Loucy (cell line): ENCODE measurements around the gene SPATA31D1.

Experiments
- H2AFZ ChIP-seq: fragments of 200-600 bp; sonication (generic); 2 replicates; pipeline ENCODE4 v1.6.0; 2016; ENCODE audit warnings: antibody characterized with exemption, mild to moderate bottlenecking, low read length, moderate library complexity
- H3F3A ChIP-seq: fragments of 200-600 bp; 2 replicates; pipeline ENCODE4 v1.6.0; 2016; ENCODE audit warnings: antibody characterized with exemption, low read depth, mild to moderate bottlenecking
- H3K27me3 ChIP-seq: fragments of 200-600 bp; sonication (generic); 2 replicates; pipeline ENCODE4 v1.6.1; 2014; ENCODE audit warnings: low read length, mild to moderate bottlenecking; ENCODE audit not compliant: insufficient read depth, poor library complexity, severe bottlenecking
- H3K36me3 ChIP-seq: fragments of 200-600 bp; sonication (generic); 2 replicates; pipeline ENCODE4 v1.6.1; 2016; ENCODE audit warnings: low read length; ENCODE audit not compliant: insufficient read depth
- H3K4me1 ChIP-seq: fragments of 200-600 bp; sonication (generic); 2 replicates; pipeline ENCODE4 v1.5.1; 2014; ENCODE audit warnings: low read length, mild to moderate bottlenecking; ENCODE audit not compliant: insufficient read depth, poor library complexity, severe bottlenecking
- H3K4me2 ChIP-seq: fragments of 200-600 bp; sonication (generic); 2 replicates; pipeline ENCODE4 v1.6.0; 2014; ENCODE audit warnings: antibody characterized with exemption, low read length, low read depth, mild to moderate bottlenecking; ENCODE audit not compliant: poor library complexity, severe bottlenecking
- H3K4me3 ChIP-seq: fragments of 200-600 bp; sonication (generic); 2 replicates; pipeline ENCODE4 v1.5.1; 2014; ENCODE audit warnings: low read length, mild to moderate bottlenecking, mixed read lengths; ENCODE audit not compliant: poor library complexity, severe bottlenecking
- H3K79me2 ChIP-seq: fragments of 200-600 bp; sonication (generic); 2 replicates; pipeline ENCODE4 v1.6.1; 2014; ENCODE audit warnings: low read length; ENCODE audit not compliant: insufficient read depth
- H3K9ac ChIP-seq: fragments of 200-600 bp; sonication (generic); 2 replicates; pipeline ENCODE4 v1.6.0; 2014; ENCODE audit warnings: mild to moderate bottlenecking, low read depth, low read length, moderate library complexity; ENCODE audit not compliant: poor library complexity, severe bottlenecking
- H3K9me2 ChIP-seq: fragments of 200-600 bp; sonication (generic); replicated peaks from 2 replicates; pipeline ENCODE4 v1.6.1; 2016; ENCODE audit warnings: low read depth, low read length, mixed read lengths
- H3K9me3 ChIP-seq: fragments of 200-600 bp; sonication (generic); 2 replicates; pipeline ENCODE4 v1.6.1; 2014; ENCODE audit warnings: mild to moderate bottlenecking, antibody characterized with exemption, low read length, low read depth; ENCODE audit not compliant: insufficient read depth
- H4K20me1 ChIP-seq: fragments of 200-600 bp; sonication (generic); 2 replicates; pipeline ENCODE4 v1.6.0; 2014; ENCODE audit warnings: antibody characterized with exemption, low read length, mild to moderate bottlenecking; ENCODE audit not compliant: insufficient read depth, poor library complexity, severe bottlenecking
- EZH2phosphoT487 ChIP-seq: fragments of 200-600 bp; IDR thresholded peaks from 2 replicates; pipeline ENCODE4 v1.6.1; 2018; ENCODE audit warnings: antibody characterized with exemption, mild to moderate bottlenecking, moderate library complexity, borderline replicate concordance
- TF ChIP-seq, protein P1 (sequence below): fragments of 200-600 bp; sonication (generic); conservative IDR thresholded peaks from 2 replicates; pipeline ENCODE4 v1.5.1; 2014; ENCODE audit warnings: mild to moderate bottlenecking, antibody characterized with exemption, low read length

SPATA31D1 gene

DNA sequence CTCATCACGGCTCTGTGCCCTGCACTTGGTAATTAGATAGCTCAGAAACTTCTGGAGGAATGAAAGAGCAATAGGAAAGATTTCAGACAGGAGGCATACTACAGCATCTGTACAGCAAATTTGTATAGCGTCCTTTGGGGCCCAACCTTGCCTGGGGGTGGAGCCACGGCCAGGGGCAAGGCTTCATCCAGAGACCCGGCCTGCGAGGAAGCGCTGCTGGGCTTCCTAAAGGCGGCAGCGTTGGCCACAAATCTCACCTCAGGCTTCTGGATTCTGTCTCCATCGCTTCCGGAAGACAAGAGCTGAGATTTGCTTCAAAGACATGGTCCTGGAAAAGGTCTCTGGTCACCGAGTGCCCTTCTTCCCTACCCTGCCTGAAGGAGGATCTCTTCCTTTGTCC is 12.2 kb upstream of the SPATA31D1 start:
- H3K9me2 ChIP-seq: no peaks in the 10 kb centered on the region
- no peaks in the 10 kb centered on the region for H3K27me3 ChIP-seq
- TF ChIP-seq EZH2phosphoT487: no peak
- TF ChIP-seq, protein P1, sequence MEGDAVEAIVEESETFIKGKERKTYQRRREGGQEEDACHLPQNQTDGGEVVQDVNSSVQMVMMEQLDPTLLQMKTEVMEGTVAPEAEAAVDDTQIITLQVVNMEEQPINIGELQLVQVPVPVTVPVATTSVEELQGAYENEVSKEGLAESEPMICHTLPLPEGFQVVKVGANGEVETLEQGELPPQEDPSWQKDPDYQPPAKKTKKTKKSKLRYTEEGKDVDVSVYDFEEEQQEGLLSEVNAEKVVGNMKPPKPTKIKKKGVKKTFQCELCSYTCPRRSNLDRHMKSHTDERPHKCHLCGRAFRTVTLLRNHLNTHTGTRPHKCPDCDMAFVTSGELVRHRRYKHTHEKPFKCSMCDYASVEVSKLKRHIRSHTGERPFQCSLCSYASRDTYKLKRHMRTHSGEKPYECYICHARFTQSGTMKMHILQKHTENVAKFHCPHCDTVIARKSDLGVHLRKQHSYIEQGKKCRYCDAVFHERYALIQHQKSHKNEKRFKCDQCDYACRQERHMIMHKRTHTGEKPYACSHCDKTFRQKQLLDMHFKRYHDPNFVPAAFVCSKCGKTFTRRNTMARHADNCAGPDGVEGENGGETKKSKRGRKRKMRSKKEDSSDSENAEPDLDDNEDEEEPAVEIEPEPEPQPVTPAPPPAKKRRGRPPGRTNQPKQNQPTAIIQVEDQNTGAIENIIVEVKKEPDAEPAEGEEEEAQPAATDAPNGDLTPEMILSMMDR: no peak
- no peak overlapping the region for H3K4me3 ChIP-seq
- H3K4me2 ChIP-seq: no peak overlapping the region
- H3K36me3 ChIP-seq: no peaks in the 10 kb centered on the region
- H3K79me2 ChIP-seq: no peaks in the 10 kb centered on the region
- H2AFZ ChIP-seq: no peak overlapping the region
- H3K9me3 ChIP-seq: no peaks in the 10 kb centered on the region; the same call in 1 of the 2 replicates
- no peak overlapping the region for H3K9ac ChIP-seq
- no peaks in the 10 kb centered on the region for H4K20me1 ChIP-seq
- no peaks in the 10 kb centered on the region for H3K4me1 ChIP-seq
- H3F3A ChIP-seq: no peaks in the 10 kb centered on the region

DNA sequence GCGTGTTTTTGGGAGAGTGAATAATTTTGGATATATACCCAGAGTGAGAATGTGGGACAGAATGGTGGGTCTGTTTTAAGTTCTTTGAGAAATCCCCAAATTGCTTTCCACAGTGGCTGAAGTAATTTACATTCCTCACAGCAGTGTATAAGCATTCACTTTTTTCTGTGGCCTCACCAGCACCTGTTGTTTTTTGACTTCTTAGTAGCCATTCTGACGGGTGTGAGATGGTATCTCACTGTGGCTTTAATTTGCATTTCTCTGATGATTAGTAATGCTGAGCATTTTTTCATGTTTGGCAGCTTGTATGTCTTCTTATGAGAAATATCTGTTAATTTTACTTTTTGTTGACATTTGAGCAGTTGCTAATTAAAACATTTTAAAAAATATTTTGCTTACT is 9.4 kb upstream of the SPATA31D1 start:
- Histone ChIP-seq H4K20me1 (no peaks in the 10 kb centered on the region), H3K27me3 (no peaks in the 10 kb centered on the region), H3F3A (no peaks in the 10 kb centered on the region), H3K4me1 (no peaks in the 10 kb centered on the region), H3K9ac (no peak overlapping the region), H2AFZ (no peak overlapping the region), H3K9me2 (no peaks in the 10 kb centered on the region), H3K4me2 (no peak overlapping the region), H3K4me3 (no peak overlapping the region), H3K36me3 (no peaks in the 10 kb centered on the region), H3K79me2 (no peaks in the 10 kb centered on the region), H3K9me3 (no peaks in the 10 kb centered on the region)
- TF ChIP-seq, protein P1: no peak
- TF ChIP-seq EZH2phosphoT487: no peak

DNA sequence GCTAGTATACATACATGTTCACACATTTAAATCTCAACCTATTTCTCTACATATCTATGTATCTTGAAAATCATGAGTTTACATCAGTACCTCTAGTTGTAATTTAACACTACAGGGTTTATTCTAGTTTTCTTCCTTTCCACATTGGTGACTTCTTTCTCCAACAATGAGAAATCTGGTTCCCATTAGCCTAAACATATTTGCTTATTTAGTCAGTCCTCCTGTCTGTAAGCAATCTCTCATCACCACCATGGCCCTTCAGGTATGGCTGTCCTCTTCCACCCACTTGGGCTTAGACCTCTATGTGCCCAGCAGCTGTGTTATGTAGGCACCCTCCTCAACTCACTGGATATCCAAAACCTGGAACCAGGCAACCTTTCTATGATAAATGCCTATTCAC is 8.0 kb upstream of the SPATA31D1 start:
- no peaks in the 10 kb centered on the region for H3K9me2 ChIP-seq
- H3K79me2 ChIP-seq: no peaks in the 10 kb centered on the region
- H2AFZ ChIP-seq: no peak overlapping the region
- H3K4me1 ChIP-seq: no peaks in the 10 kb centered on the region
- H3K4me2 ChIP-seq: no peak overlapping the region
- no peaks in the 10 kb centered on the region for H3F3A ChIP-seq
- no peak overlapping the region for H3K9ac ChIP-seq
- H3K36me3 ChIP-seq: no peaks in the 10 kb centered on the region
- H3K9me3 ChIP-seq: no peaks in the 10 kb centered on the region
- H3K27me3 ChIP-seq: no peaks in the 10 kb centered on the region
- no peak overlapping the region for H3K4me3 ChIP-seq
- H4K20me1 ChIP-seq: no peaks in the 10 kb centered on the region
- TF ChIP-seq, protein P1: no peak
- TF ChIP-seq EZH2phosphoT487: no peak
